Measurements from ENCODE around the gene SECISBP2L.

Gene SECISBP2L

GRCh38 chr15:49064884-49065283, 18.6 kb upstream of the SECISBP2L start:
- no peak for TF ChIP-seq CTCF (IDR thresholded peaks at IDR 0.05; ENCODE audit: low read depth, low read length)
- no peak for DNase-seq (ENCODE audit: extremely low read depth, low read depth)

GRCh38 chr15:49064281-49064653, 18.0 kb upstream of the SECISBP2L start:
- no peak for DNase-seq (ENCODE audit: extremely low read depth, low read depth)
- no peak for TF ChIP-seq CTCF (IDR thresholded peaks at IDR 0.05; ENCODE audit: low read depth, low read length)

- no peak for DNase-seq (ENCODE audit: extremely low read depth, low read depth)
- no peak for TF ChIP-seq CTCF (IDR thresholded peaks at IDR 0.05; ENCODE audit: low read depth, low read length)
Observed at GRCh38 chr15:49063402-49064280, 17.4 kb upstream of the SECISBP2L start.

GRCh38 chr15:49062900-49063299, 16.7 kb upstream of the SECISBP2L start:
- DNase-seq (ENCODE audit: extremely low read depth, low read depth) = no peak
- TF ChIP-seq CTCF (IDR thresholded peaks at IDR 0.05; ENCODE audit: low read depth, low read length) = no peak

GRCh38 chr15:49060710-49061495, 14.7 kb upstream of the SECISBP2L start:
- no peak for DNase-seq (ENCODE audit: extremely low read depth, low read depth)
- no peak for TF ChIP-seq CTCF (IDR thresholded peaks at IDR 0.05; ENCODE audit: low read depth, low read length)

- TF ChIP-seq CTCF (IDR thresholded peaks at IDR 0.05; ENCODE audit: low read depth, low read length) = no peak
- no peak for DNase-seq (ENCODE audit: extremely low read depth, low read depth)
Observed at GRCh38 chr15:49059491-49059890, 13.2 kb upstream of the SECISBP2L start.

GRCh38 chr15:49058559-49058958, 12.3 kb upstream of the SECISBP2L start:
- no peak for DNase-seq (ENCODE audit: extremely low read depth, low read depth)
- TF ChIP-seq CTCF (IDR thresholded peaks at IDR 0.05; ENCODE audit: low read depth, low read length) = no peak
